Measurements from ENCODE around the gene SPO11. TPM values are rescaled to one million over a fixed set of nuclear protein-coding genes. Genes with fewer than 3 reads are reported as not detected.

SPO11 gene
- total RNA-seq, 4 donors from 2014 or later = not detected

GRCh38 chr20:57291003-57291402, 38.6 kb upstream of the SPO11 start:
- no peak overlapping the region for H3K4me3 ChIP-seq (ENCODE audit: low read depth, poor library complexity, severe bottlenecking)
- intact Hi-C loops (cut with DNase I; ENCODE audit: low total_unique reads) = no loop called here
- no peak for TF ChIP-seq POLR2A (IDR thresholded peaks at IDR 0.05)
- TF ChIP-seq CTCF (IDR thresholded peaks at IDR 0.05) = no peak
- 38 to 45% methylated on average over 10 of the region's 10 CpGs for WGBS, 2 donors
- no peak for DNase-seq (ENCODE audit: low spot score in 2 of 2)

- TF ChIP-seq POLR2A (IDR thresholded peaks at IDR 0.05) (no peak), CTCF (IDR thresholded peaks at IDR 0.05) (no peak)
- 90 to 91% methylated on average over 6 of the region's 6 CpGs for WGBS, 2 donors
- DNase-seq (ENCODE audit: low spot score in 2 of 2) = no peak
- intact Hi-C loops (cut with DNase I; ENCODE audit: low total_unique reads) = no loop called here
- no peak overlapping the region for H3K4me3 ChIP-seq (ENCODE audit: low read depth, poor library complexity, severe bottlenecking)
These were observed 37.9 kb upstream of the SPO11 start for GRCh38 chr20:57291694-57292093.

GRCh38 chr20:57292611-57293010, 37.0 kb upstream of the SPO11 start:
- no peak for TF ChIP-seq CTCF (IDR thresholded peaks at IDR 0.05)
- TF ChIP-seq POLR2A (IDR thresholded peaks at IDR 0.05) = no peak
- intact Hi-C loops (cut with DNase I; ENCODE audit: low total_unique reads) = no loop called here
- H3K4me3 ChIP-seq (ENCODE audit: low read depth, poor library complexity, severe bottlenecking) = no peak overlapping the region
- no peak for DNase-seq (ENCODE audit: low spot score in 2 of 2)
- 82 to 95% methylated on average over 2 of the region's 2 CpGs for WGBS, 2 donors

- no peak for DNase-seq (ENCODE audit: low spot score in 2 of 2)
- no peak for TF ChIP-seq CTCF (IDR thresholded peaks at IDR 0.05)
- TF ChIP-seq POLR2A (IDR thresholded peaks at IDR 0.05) = no peak
- WGBS, 2 donors = 85 to 89% methylated on average over 7 of the region's 7 CpGs
- intact Hi-C loops (cut with DNase I; ENCODE audit: low total_unique reads) = no loop called here
- no peak overlapping the region for H3K4me3 ChIP-seq (ENCODE audit: low read depth, poor library complexity, severe bottlenecking)
These were observed 35.6 kb upstream of the SPO11 start for GRCh38 chr20:57293995-57294394.

- no peak overlapping the region for H3K4me3 ChIP-seq (ENCODE audit: low read depth, poor library complexity, severe bottlenecking)
- no peak for DNase-seq (ENCODE audit: low spot score in 2 of 2)
- 78 to 86% methylated on average over 3 of the region's 3 CpGs for WGBS, 2 donors
- intact Hi-C loops (cut with DNase I; ENCODE audit: low total_unique reads) = no loop called here
- TF ChIP-seq POLR2A (IDR thresholded peaks at IDR 0.05) = no peak
- no peak for TF ChIP-seq CTCF (IDR thresholded peaks at IDR 0.05)
These were observed 35.1 kb upstream of the SPO11 start for GRCh38 chr20:57294550-57294949.

- DNase-seq (ENCODE audit: low spot score in 2 of 2) = no peak
- 71 to 78% methylated on average over 4 of the region's 4 CpGs for WGBS, 2 donors
- intact Hi-C loops (cut with DNase I; ENCODE audit: low total_unique reads) = no loop called here
- TF ChIP-seq CTCF (IDR thresholded peaks at IDR 0.05) (no peak), POLR2A (IDR thresholded peaks at IDR 0.05) (no peak)
- H3K4me3 ChIP-seq (ENCODE audit: low read depth, poor library complexity, severe bottlenecking) = no peak overlapping the region
These were observed 31.1 kb upstream of the SPO11 start for GRCh38 chr20:57298457-57298856.

Measured in lower leg skin (tissue), 4 donors.